DOHH2 (cell line): ENCODE measurements around the gene SET.

ENCODE experiments used
- H3F3A ChIP-seq: fragments of 200-600 bp; sonication (generic), shearing (Covaris generic); 2 replicates; pipeline ENCODE4 v1.6.0; 2016; ENCODE audit warnings: antibody characterized with exemption, mild to moderate bottlenecking; ENCODE audit not compliant: control insufficient read depth, insufficient read depth
- H3K27ac ChIP-seq: fragments of 200-600 bp; sonication (generic); 2 replicates; pipeline ENCODE4 v1.5.1; 2014; ENCODE audit warnings: low read depth, mild to moderate bottlenecking, low read length, moderate library complexity
- H3K27me3 ChIP-seq: fragments of 200-600 bp; sonication (generic); 2 replicates; pipeline ENCODE4 v1.6.1; 2014; ENCODE audit warnings: mild to moderate bottlenecking, low read length, mixed read lengths; ENCODE audit not compliant: control insufficient read depth
- H3K36me3 ChIP-seq: fragments of 200-600 bp; sonication (generic); 2 replicates; pipeline ENCODE4 v1.6.1; 2014; ENCODE audit warnings: mild to moderate bottlenecking, low read length, moderate library complexity, mixed read lengths; ENCODE audit not compliant: control insufficient read depth
- H3K4me1 ChIP-seq: fragments of 200-600 bp; sonication (generic); 2 replicates; pipeline ENCODE4 v1.6.1; 2014; ENCODE audit warnings: mild to moderate bottlenecking, low read length, mixed read lengths; ENCODE audit not compliant: control insufficient read depth
- H3K4me2 ChIP-seq: fragments of 200-600 bp; sonication (generic); 2 replicates; pipeline ENCODE4 v1.6.0; 2014; ENCODE audit warnings: mild to moderate bottlenecking, low read length, moderate library complexity
- H3K4me3 ChIP-seq: fragments of 200-600 bp; sonication (generic); 2 replicates; pipeline ENCODE4 v1.5.1; 2014; ENCODE audit warnings: mild to moderate bottlenecking, low read length, mixed read lengths
- H3K79me2 ChIP-seq: fragments of 200-600 bp; sonication (generic); 2 replicates; pipeline ENCODE4 v1.6.1; 2014; ENCODE audit warnings: mild to moderate bottlenecking, low read length, mixed read lengths; ENCODE audit not compliant: control insufficient read depth
- H3K9me2 ChIP-seq: fragments of 200-600 bp; sonication (generic); replicated peaks from 2 replicates; pipeline ENCODE4 v1.6.1; 2014; ENCODE audit warnings: mild to moderate bottlenecking, low read length, mixed read lengths; ENCODE audit not compliant: control insufficient read depth
- H3K9me3 ChIP-seq: fragments of 200-600 bp; sonication (generic); 2 replicates; pipeline ENCODE4 v1.6.1; 2014; ENCODE audit warnings: antibody characterized with exemption, low read length, mixed read lengths; ENCODE audit not compliant: control insufficient read depth, insufficient read depth
- H4K20me1 ChIP-seq: fragments of 200-600 bp; sonication (generic); 2 replicates; pipeline ENCODE4 v1.6.0; 2014; ENCODE audit warnings: low read depth, mild to moderate bottlenecking, antibody characterized with exemption, low read length, moderate library complexity; ENCODE audit not compliant: control insufficient read depth, insufficient read depth
- EZH2phosphoT487 ChIP-seq: fragments of 200-600 bp; sonication (generic); IDR thresholded peaks from 2 replicates; pipeline ENCODE4 v1.6.1; 2017; ENCODE audit warnings: borderline replicate concordance, mild to moderate bottlenecking, antibody characterized with exemption, low read length, moderate library complexity, mixed read lengths
- TF ChIP-seq, protein P1 (sequence below): fragments of 200-600 bp; sonication (generic); IDR thresholded peaks from one replicate; pipeline ENCODE4 v1.5.1; 2014; ENCODE audit warnings: antibody characterized with exemption, mild to moderate bottlenecking, low read depth, low read length; ENCODE audit not compliant: poor library complexity, severe bottlenecking

Gene SET

DNA sequence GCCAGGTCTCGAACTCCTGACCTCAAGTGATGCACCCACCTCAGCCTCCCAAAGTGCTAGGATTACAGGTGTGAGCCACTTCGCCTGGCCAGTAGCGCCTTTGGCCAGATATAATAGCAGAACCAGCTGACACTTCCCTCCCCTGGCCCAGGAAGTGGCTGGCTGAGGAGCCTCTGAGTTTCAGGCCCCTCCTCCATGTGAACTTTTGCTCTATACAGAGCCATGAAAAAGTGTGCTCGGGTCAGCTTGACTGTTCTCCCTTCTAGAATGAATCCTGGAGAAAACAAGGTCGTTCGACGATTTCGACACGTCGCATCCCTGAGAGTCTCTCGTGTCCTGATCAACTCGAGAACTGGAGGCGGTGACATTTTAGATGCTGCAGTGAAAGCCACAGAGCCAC, 43.6 kb downstream of the SET start:
- H3K4me3 ChIP-seq: no peak overlapping the region
- H4K20me1 ChIP-seq: no peaks in the 10 kb centered on the region
- H3K4me2 ChIP-seq: no peak overlapping the region
- no peaks in the 10 kb centered on the region for H3K9me3 ChIP-seq
- no peak for TF ChIP-seq EZH2phosphoT487
- TF ChIP-seq, protein P1, sequence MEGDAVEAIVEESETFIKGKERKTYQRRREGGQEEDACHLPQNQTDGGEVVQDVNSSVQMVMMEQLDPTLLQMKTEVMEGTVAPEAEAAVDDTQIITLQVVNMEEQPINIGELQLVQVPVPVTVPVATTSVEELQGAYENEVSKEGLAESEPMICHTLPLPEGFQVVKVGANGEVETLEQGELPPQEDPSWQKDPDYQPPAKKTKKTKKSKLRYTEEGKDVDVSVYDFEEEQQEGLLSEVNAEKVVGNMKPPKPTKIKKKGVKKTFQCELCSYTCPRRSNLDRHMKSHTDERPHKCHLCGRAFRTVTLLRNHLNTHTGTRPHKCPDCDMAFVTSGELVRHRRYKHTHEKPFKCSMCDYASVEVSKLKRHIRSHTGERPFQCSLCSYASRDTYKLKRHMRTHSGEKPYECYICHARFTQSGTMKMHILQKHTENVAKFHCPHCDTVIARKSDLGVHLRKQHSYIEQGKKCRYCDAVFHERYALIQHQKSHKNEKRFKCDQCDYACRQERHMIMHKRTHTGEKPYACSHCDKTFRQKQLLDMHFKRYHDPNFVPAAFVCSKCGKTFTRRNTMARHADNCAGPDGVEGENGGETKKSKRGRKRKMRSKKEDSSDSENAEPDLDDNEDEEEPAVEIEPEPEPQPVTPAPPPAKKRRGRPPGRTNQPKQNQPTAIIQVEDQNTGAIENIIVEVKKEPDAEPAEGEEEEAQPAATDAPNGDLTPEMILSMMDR: no peak
- H3K27ac ChIP-seq: no peak overlapping the region
- peaks cover 6% of the 10 kb centered on the region; the same call in 1 of the 2 replicates for H3K36me3 ChIP-seq
- H3F3A ChIP-seq: no peaks in the 10 kb centered on the region
- H3K79me2 ChIP-seq: no peaks in the 10 kb centered on the region
- no peaks in the 10 kb centered on the region for H3K9me2 ChIP-seq
- H3K27me3 ChIP-seq: no peaks in the 10 kb centered on the region
- peaks cover 7% of the 10 kb centered on the region for H3K4me1 ChIP-seq

DNA sequence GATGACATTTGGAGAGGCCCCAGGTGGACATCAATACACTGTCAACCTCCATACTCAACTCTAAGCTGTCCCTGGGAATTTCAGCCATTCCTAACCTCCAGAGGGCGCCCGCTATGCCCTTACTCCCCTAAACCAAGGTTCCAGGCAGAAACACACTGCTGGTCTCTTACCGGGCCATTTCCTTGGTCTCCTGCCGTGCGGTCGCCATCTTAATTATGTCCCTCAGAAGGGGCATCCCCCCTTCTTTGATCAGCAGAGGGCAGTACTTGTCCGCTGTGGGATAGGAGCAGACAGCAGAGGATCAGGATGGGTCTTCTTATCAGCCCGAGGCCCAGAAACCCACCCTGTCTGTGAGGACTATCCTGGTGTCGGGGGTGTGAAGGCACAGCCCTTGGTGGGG, 44.2 kb downstream of the SET start:
- Histone ChIP-seq H3K9me2 (no peaks in the 10 kb centered on the region), H3K27me3 (no peaks in the 10 kb centered on the region), H3K4me2 (peak overlapping the region; percentile 9; the same call in 1 of the 2 replicates), H3K79me2 (no peaks in the 10 kb centered on the region), H3K27ac (no peak overlapping the region), H3F3A (no peaks in the 10 kb centered on the region), H3K4me1 (peaks cover 7% of the 10 kb centered on the region), H3K4me3 (peak overlapping the region; percentile 2; the same call in 1 of the 2 replicates), H3K9me3 (no peaks in the 10 kb centered on the region), H3K36me3 (peaks cover 6% of the 10 kb centered on the region; the same call in 1 of the 2 replicates), H4K20me1 (no peaks in the 10 kb centered on the region)
- no peak for TF ChIP-seq EZH2phosphoT487
- TF ChIP-seq, protein P1: peak; percentile 83

DNA sequence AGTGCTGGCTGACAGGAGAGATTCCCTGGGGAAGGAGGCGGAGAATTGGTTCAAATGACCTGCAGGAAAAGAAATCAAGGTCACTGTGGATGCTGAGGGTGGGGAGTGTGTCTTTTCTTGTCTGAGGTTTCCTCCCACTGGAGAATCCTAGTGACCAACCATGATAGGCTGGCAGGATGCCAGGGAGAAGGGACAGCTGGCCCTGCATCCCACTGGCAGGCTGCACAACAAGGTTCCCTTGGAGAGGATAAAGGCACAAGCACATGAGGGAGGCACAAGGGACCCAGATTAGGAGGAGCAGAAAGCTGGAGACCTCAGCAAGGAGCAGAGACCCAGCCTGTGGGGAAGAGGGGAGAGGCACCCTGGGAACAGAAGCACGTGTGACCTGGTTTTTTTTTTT, 46.4 kb downstream of the SET start:
- H3K4me3 ChIP-seq: no peak overlapping the region
- H4K20me1 ChIP-seq: no peaks in the 10 kb centered on the region
- TF ChIP-seq, protein P1: no peak
- no peak for TF ChIP-seq EZH2phosphoT487
- H3K36me3 ChIP-seq: peaks cover 6% of the 10 kb centered on the region; the same call in 1 of the 2 replicates
- H3F3A ChIP-seq: no peaks in the 10 kb centered on the region
- no peaks in the 10 kb centered on the region for H3K79me2 ChIP-seq
- H3K27ac ChIP-seq: no peak overlapping the region
- peaks cover 7% of the 10 kb centered on the region for H3K4me1 ChIP-seq
- no peaks in the 10 kb centered on the region for H3K9me3 ChIP-seq
- no peak overlapping the region for H3K4me2 ChIP-seq
- no peaks in the 10 kb centered on the region for H3K9me2 ChIP-seq
- H3K27me3 ChIP-seq: no peaks in the 10 kb centered on the region
